H1 (cell line): ENCODE data around the gene YIPF3. TPM values are rescaled to one million over a fixed set of nuclear protein-coding genes. Genes with fewer than 3 reads are reported as not detected.

Experiments
- GTF2F1 ChIP-seq: IDR thresholded peaks from 2 replicates; pipeline ENCODE4 v1.6.1; 2012; ENCODE audit warnings: low read depth, low read length, improper control_type of control experiment, borderline replicate concordance
- TEAD4 ChIP-seq: IDR thresholded peaks from 2 replicates; pipeline ENCODE4 v1.6.1; 2012; ENCODE audit warnings: low read depth, low read length, inconsistent platforms, mixed read lengths
- polyA plus RNA-seq, 7 experiments: library from polyadenylated mRNA; depleted of rRNA in 3 of 7; stranded (reverse) in 5 of 7; unstranded in 2 of 7; fragments of >200 nt in 5 of 7; fragments of 200-250 nt in 2 of 7; gene quantifications; 1 replicate in 5 of 7; 2 replicates in 1 of 7; 4 replicates in 1 of 7; pipeline versions ENCODE4 v1.2.1 to v1.2.3, GENCODE V29; 2011 to 2013; ENCODE audit warnings: missing spikeins in 2 of 7, mixed read lengths in 2 of 7
- total RNA-seq: library from RNA; stranded (reverse); fragmentation: NEBNext Ultra II Directional; extraction: Animal tissue kit (Norgen Biotek cat#: 25700); gene quantifications from 2 replicates; pipeline ENCODE4 v1.2.1, GENCODE V29; 2021

YIPF3 gene
- total and polyA plus RNA-seq, 2 of the 8 experiments (the other 6 are each of a cell fraction or from before 2014, with no cell fraction given), result 77.2 to 225 TPM

- TF ChIP-seq TEAD4 (no peak), GTF2F1 (no peak)
These were observed 40.0 kb downstream of the YIPF3 start (continued) for GRCh38 chr6:43476746-43477145.
